ENCODE measurements around the gene SULT2B1.

SULT2B1 gene

DNA sequence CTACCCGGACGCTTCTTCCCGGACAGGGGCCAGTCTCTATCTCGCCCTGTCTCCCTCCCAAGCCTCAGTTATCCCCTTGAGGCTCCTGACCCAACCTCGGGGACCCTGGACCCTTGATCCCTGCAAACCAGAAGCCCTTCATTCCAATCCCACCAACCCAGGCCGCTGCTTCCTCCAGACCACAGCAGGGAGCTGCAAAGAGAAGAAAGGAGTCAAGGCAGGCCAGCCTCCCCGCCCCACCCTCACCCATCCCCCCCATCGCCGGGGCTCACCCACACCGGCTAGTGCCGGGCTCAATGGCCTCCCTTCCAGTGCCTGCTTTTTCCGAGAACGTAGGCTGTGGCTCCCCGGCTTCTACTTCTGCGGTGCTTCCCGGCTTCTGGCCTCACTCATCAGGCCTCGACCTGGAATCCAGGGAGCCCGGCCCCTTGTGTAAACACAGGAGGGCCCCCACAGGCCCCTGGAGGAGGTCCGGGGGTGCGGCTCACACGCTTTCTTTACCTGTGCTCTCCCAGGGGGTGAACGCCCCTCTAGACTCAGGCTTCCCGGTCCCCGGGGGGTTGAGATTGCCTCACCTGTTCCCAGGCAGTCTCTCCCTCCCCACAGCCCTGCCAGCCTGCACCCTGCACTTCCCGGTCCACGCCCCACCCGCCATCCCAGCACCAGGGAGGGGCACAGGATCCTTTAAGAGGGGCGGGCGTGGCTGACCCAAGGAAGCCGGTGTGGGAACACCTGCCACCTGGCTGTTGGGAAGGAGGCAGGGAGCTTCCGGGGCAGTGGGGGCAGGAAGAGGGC, 62.7 kb downstream of the SULT2B1 start, which contains the start of gene FAM83E:
FAM83E (minus strand) TSS at position 641 of the 795 bp plus-strand sequence. CDS start 1,704 bp downstream, outside the sequence.
- Mint-ChIP-seq H3K36me3 (peaks cover 10% of the 10 kb centered on the region), H3K27ac (peak within 1 kb of the TSS; percentile 66)

DNA sequence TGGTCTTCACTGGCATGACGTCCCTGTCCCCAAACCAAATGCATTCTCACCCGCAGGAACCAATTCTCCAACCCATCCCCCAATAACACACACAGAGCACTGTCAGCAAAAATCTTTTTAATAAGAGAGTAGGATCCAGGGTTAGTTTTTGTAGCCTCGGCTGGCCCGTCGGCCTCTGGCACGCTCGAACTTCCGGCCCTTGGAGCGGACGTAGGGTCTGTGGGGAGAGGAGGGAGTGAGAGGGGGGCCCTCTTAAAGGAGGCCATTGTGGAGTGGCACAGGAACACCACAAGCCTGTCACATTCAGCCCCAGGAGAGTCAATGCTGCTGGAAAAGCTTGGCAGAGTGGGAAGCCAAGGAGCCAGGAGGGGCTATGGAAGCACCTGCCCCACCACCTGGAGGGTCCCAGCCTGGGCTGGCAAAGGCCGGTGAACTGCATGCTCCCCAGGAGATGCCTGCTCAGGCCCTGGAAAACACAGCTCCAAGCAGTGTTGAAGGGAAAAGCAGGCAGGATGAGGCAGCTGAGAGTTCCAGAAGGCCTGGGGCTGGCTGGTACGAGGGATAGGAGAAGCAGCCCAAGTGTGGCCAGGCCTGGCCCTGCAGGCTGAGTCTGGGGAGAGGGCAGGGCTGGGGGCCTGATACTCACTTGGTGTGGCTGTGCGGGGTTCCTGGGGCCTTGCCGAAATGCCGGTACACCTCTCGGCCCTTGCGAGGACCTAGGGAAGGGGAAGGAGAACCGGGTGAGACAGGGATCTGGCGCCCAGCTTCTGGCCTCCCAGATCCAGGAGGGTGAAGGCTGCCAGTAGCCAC, 63.5 kb downstream of the SULT2B1 start:
- Mint-ChIP-seq H3K36me3 (peaks cover 11% of the 10 kb centered on the region), H3K27ac (peak overlapping the region; percentile 66), H3K4me3 (peak overlapping the region; percentile 59), H3K27me3 (no peaks in the 10 kb centered on the region), H3K9me3 (ENCODE audit: low read depth) (no peaks in the 10 kb centered on the region), H3K4me1 (ENCODE audit: low read depth) (peaks cover 24% of the 10 kb centered on the region)

More for the DNA sequence above, 62.7 kb downstream of the SULT2B1 start, which contains the start of gene FAM83E:
- Mint-ChIP-seq H3K4me3 (peak within 1 kb of the TSS; percentile 59), H3K4me1 (ENCODE audit: low read depth) (peaks cover 17% of the 10 kb centered on the region), H3K9me3 (ENCODE audit: low read depth) (no peaks in the 10 kb centered on the region), H3K27me3 (no peaks in the 10 kb centered on the region)

DNA sequence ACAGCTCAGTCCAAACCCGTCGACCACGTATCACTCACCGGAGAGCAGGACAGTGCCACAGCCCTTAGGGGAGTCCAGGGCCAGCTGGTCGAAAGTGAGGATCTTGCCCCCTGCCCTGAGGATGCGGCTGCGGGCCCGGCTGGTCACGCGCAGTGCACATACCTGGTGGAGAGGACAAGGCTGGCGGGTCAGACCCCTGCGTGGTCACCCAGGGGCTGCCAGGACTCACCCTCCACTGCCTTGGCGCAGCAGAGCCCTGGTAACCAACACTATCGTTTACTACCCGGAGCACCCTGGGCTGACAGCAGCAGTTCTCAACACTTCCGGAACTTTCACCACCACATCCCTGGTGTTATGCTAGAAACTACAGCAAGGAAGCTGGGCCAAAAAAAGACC, 64.1 kb downstream of the SULT2B1 start:
- peaks cover 24% of the 10 kb centered on the region for H3K4me1 Mint-ChIP-seq (ENCODE audit: low read depth)
- H3K36me3 Mint-ChIP-seq = peaks cover 11% of the 10 kb centered on the region
- H3K4me3 Mint-ChIP-seq = peak overlapping the region; percentile 98
- H3K27ac Mint-ChIP-seq = peak overlapping the region; percentile 77
- H3K9me3 Mint-ChIP-seq (ENCODE audit: low read depth) = no peaks in the 10 kb centered on the region
- H3K27me3 Mint-ChIP-seq = no peaks in the 10 kb centered on the region

DNA sequence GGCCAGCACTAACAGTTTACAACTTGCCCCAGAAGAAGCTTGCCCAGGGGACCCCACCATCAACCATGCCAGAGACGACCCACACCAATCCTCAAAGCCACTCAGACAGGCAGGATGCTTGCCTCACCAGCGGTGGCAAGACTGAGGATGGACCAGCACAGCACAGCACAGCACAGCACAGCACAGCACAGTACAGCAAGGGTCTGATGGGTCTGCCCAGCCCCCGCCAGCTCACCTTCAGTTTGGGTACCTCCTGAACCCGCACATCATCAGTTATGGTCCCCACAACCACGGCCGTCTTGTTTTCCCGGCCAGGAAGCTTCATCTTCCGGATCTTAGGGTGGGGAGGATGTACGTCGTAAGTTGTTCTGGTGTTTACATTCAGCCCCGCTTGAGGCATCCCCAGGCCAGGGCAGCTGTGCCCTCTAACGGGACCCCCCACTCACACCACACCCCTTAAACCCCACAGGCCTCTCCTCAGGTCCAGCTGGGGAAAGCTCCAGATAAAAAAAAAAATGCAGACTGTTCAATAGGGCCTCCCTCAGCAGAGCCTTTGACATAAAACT, 64.6 kb downstream of the SULT2B1 start:
- Mint-ChIP-seq H3K27ac (peak overlapping the region; percentile 77), H3K36me3 (peaks cover 12% of the 10 kb centered on the region), H3K27me3 (no peaks in the 10 kb centered on the region), H3K4me3 (peak overlapping the region; percentile 98), H3K4me1 (ENCODE audit: low read depth) (peaks cover 27% of the 10 kb centered on the region), H3K9me3 (ENCODE audit: low read depth) (no peaks in the 10 kb centered on the region)

DNA sequence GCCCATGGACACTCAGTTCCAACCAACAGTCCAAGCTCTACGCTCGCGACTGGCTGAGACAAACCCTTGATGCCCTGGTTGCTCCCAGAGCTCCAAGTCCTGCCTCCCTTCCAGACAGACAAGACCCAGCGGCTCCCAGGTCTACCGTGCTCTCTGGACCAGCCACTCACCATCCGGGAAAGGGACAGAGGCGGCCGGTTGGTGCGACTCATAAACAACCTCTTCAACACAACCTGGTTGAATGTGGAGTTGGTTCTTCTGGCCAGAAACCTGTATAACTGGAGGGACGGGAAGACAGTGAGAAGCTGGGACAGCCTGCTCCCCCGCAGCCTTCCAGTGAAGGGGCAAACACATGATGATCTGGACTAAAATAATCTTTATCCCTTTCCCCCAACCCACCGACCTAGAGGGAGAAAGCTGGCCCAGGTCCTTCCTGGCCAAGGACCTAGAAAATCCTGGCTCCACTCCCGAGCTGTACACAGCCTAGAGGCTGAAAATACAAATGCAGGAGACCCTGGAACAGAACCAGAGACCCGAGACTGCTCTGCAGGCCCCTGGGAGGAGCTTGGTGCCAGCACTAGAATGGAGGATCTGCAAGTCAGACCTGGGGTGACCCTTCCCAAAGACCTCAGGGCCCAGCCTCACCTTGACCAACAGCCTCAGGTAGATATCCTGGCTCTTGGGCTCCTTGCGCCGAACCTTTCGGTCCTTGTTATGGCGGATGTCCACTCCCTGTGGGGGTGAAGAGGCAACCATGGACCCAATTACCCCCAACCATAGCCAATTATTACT, 65.4 kb downstream of the SULT2B1 start:
- Mint-ChIP-seq H3K36me3 (peaks cover 13% of the 10 kb centered on the region), H3K27ac (peak overlapping the region; percentile 100), H3K27me3 (no peaks in the 10 kb centered on the region), H3K4me1 (ENCODE audit: low read depth) (peaks cover 31% of the 10 kb centered on the region), H3K4me3 (peak overlapping the region; percentile 98), H3K9me3 (ENCODE audit: low read depth) (no peaks in the 10 kb centered on the region)

DNA sequence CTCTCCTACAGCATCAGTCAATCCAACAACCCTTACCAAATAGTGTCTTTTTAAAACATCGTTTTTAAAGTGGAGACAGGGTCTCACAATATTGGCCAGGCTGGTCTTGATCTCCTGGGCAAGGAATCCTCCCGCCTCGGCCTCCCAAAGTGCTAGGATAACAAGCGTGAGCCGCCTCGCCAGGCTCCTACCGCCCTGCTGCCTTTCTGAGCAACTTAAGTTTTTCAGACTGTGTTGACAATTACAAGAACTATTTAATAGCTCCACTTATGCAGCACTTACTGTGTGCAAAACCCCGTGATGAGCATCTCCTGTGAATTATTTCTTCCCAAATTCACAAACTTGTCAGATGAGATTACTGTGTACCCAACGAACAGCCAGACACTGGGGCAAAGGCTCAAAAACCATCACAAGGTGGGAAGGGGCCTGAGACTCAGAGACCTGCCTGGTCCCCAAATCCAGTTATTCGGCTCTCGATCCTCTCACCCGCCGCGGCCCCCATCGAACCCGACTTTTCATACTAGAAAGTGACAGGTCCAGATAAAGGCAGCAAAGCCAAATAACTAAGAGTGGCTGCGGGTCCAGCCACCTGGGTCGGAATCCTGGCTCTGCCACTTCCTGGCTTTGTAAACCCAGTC, 66.4 kb downstream of the SULT2B1 start:
- Mint-ChIP-seq H3K4me1 (ENCODE audit: low read depth) (peaks cover 35% of the 10 kb centered on the region), H3K27ac (peak overlapping the region; percentile 100), H3K27me3 (no peaks in the 10 kb centered on the region), H3K4me3 (peak overlapping the region; percentile 98), H3K36me3 (peaks cover 13% of the 10 kb centered on the region), H3K9me3 (ENCODE audit: low read depth) (no peaks in the 10 kb centered on the region)

DNA sequence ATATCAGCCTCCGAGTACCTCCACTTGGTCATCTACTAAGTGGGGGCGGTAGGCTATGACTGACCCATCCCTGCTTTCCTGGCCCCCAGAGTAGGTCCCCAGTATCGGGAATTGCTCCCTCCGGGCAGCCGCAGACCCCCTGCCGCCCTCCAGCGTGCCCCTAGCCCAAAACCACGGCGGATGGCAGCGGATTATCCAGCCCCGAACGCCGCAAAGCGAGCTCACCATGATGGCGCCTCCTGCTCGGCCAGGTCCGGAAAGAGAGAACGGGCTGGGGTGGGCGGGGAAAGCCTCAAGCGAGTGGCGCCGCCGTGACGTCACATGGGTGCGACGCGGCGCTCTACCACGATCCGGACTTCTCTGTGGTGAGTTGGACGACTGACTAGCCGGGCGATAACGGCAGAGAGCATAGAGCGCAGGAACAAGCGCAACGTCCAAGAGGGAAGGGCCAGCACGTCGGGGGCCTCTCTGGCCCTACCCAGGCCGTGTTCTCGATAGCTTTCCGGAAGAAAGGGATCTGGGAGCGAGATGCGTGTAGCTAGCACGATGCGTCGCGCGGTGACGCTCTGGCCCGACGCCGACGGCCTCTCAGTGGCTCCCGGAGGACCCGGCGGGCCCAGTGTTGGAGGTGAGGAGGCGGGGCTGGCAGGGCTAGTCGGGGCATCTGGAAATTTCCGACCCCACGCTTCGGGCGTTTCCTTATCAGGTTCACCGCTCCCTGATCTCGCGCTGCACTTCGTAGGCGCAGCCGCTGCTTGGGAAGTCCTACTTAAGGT, 67.1 kb downstream of the SULT2B1 start, which contains the start of the genes RPL18 and SPHK2:
RPL18 (minus strand) TSS at position 263 of the 776 bp plus-strand sequence; CDS start at position 228, 35 bp downstream.
SPHK2 (plus strand) TSS at position 591 of the 776 bp plus-strand sequence. CDS start 1,009 bp downstream, outside the sequence.
- H3K36me3 Mint-ChIP-seq = peaks cover 16% of the 10 kb centered on the region
- H3K27me3 Mint-ChIP-seq = no peaks in the 10 kb centered on the region
- H3K27ac Mint-ChIP-seq = peak within 1 kb of the TSS; percentile 100
- H3K4me1 Mint-ChIP-seq (ENCODE audit: low read depth) = peaks cover 41% of the 10 kb centered on the region
- H3K9me3 Mint-ChIP-seq (ENCODE audit: low read depth) = no peaks in the 10 kb centered on the region
- H3K4me3 Mint-ChIP-seq = peak within 1 kb of the TSS; percentile 98

DNA sequence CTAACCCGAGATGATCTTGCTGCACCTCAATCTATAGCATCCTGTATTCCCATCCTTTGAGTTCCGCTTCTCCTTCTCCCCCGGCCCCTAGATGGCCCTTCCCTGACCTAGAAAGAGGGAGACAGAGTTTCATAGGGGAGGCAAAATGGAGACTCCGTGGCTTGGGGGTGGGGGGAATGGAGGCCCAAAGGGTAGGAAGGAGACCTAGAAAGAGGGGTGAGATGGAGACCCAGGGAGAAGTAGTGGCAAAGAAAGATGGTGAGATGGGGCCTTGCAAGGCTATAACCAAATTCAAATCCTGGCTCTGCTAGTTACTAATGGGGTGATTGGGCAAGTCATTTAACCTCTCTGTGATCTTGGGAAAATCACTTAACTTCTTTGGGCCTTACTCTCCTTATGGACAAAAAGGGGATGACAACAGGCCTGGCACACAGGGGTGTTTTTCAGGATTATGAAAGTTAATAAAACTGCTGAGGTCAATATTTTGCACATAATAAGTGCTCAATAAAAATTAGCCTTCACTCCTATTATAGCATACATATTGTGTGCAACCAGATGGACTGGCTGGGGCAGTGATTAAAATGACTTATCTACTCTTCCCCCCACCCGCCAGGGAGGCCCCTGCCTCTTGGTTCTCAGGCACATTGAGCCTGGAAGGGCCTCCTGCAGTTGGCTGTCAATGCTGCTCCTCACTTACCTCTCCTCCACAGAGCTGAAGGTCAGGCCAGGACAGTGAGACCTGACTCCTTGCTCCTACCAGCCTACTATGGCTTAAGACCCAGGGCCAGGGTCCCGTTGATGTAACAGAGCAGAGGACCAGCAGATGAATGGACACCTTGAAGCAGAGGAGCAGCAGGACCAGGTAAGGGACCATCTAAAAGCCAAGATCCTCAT, 68.0 kb downstream of the SULT2B1 start:
- Mint-ChIP-seq H3K4me1 (ENCODE audit: low read depth) (peaks cover 44% of the 10 kb centered on the region), H3K27ac (peak overlapping the region; percentile 100), H3K36me3 (peaks cover 16% of the 10 kb centered on the region), H3K27me3 (no peaks in the 10 kb centered on the region), H3K4me3 (peak overlapping the region; percentile 98), H3K9me3 (ENCODE audit: low read depth) (no peaks in the 10 kb centered on the region)

DNA sequence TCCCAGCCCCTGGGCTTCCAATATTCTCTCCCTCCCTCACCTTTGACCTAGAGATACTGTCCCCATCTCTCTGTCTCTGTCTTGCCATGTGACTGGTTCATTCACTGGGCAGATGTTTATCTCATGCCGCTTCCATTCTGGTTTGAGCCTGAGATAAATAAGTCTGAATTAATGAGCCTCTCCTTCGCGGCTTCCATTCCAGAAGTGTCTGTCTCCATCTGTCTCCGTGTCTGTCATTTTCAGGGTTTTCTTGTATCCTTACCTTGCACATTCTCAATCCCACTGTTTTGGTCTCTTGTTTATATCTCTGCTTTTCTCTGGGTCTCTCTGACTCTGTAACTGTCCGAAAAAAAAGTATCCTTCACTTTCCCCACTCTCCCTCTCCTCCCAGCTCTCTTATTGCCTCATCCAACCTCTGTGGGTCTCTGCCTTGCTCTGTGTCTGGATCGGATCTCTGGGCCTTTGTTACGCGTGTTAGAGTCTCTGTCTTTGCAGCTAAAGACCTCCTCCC, 71.6 kb downstream of the SULT2B1 start:
- H3K4me1 Mint-ChIP-seq (ENCODE audit: low read depth) = peaks cover 41% of the 10 kb centered on the region
- H3K36me3 Mint-ChIP-seq = peaks cover 8% of the 10 kb centered on the region
- H3K27ac Mint-ChIP-seq = peak overlapping the region; percentile 96
- peak overlapping the region; percentile 87 for H3K4me3 Mint-ChIP-seq
- no peaks in the 10 kb centered on the region for H3K27me3 Mint-ChIP-seq
- no peaks in the 10 kb centered on the region for H3K9me3 Mint-ChIP-seq (ENCODE audit: low read depth)

DNA sequence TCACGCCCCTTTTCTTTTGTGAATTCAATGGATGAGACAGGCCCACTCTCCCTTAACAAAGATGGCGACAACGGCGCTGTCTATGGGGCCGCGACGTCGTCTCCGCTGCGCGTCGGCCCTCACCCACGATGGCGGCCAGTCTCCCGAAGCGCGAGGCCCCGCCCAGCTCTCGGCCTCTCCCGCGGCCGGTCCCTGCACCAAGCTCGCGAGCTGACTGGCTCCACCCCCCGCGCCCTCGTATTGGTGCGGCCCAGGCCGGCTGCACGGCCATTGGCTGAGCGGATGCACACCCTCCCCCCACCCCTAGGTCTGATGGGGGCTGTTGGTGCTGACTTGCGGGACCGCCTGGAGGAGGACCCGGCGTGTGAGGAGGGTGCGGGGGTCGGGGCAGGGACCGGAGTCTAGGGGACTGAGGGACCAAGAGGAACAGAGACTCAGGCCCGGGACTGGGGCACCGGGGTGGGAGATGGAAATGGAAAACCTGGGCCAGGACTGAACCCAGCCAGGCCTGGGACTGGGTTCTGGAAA, 72.2 kb downstream of the SULT2B1 start:
- H3K4me1 Mint-ChIP-seq (ENCODE audit: low read depth) = peaks cover 41% of the 10 kb centered on the region

DNA sequence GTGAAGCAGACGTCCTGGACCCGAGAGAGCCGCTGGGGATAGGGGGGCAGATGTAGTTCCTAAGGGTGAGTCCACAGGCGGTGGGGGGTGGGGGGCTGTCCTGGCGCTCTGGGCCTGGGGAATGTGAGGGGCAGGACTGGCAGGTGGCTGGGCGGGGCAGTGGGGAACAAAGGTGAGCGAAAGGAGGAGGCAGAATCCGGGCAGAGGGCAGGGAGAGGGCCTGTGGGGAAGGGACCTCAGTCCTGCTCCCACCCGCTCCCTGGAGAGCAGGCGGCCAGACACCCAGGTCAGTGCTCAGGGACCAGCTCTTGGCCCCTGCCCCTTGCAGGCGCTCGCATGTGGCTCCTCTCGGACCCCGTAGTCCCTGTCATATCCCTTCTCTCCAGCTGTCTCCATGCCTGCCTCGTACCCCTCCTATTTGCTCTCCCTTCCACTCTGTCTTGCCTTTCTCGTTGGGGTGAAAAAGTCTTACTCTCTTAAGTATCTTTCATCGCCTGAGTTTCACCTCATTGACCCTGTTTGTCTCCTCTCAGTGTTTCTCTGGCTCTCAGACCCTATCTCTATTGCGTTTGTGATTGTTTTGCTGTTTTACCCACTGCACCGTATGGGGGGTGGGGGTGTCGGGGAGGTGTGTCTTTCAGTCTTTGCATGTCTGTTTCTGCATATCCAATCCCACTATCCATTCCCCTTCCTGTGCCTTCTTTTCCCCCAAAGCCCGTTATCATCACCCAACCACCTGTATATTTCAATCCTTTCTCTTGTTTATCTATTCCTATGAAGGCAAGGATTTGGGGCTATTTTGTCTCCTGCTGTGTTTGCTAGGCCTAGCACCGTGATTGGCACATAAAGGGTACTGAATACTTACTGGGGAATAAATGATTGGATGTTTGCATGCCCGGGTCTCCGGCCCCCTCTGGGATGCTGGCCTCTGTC, 73.1 kb downstream of the SULT2B1 start:
- H3K4me1 Mint-ChIP-seq (ENCODE audit: low read depth) = peaks cover 35% of the 10 kb centered on the region
- H3K36me3 Mint-ChIP-seq = peaks cover 5% of the 10 kb centered on the region
- no peaks in the 10 kb centered on the region for H3K9me3 Mint-ChIP-seq (ENCODE audit: low read depth)
- peak overlapping the region; percentile 96 for H3K27ac Mint-ChIP-seq
- H3K4me3 Mint-ChIP-seq = peak overlapping the region; percentile 87
- no peaks in the 10 kb centered on the region for H3K27me3 Mint-ChIP-seq

More for the DNA sequence above, 72.2 kb downstream of the SULT2B1 start:
- Mint-ChIP-seq H3K4me3 (peak overlapping the region; percentile 87), H3K36me3 (peaks cover 7% of the 10 kb centered on the region), H3K27me3 (no peaks in the 10 kb centered on the region), H3K27ac (peak overlapping the region; percentile 96), H3K9me3 (ENCODE audit: low read depth) (no peaks in the 10 kb centered on the region)
